WTC11 (cell line): Measurements from ENCODE around the gene SFTPA1.
A peak's percentile ranks its signal among the peaks of the same experiment; 100 is the strongest.

ENCODE experiments used
- E2F4 ChIP-seq: sonication (generic); formaldehyde crosslinking; IDR thresholded peaks from 2 replicates; pipeline ENCODE4 v1.8.1; 2022; ENCODE audit warnings: low read depth, mild to moderate bottlenecking, moderate library complexity, missing genetic modification reagents, borderline replicate concordance
- HMGXB4 ChIP-seq: sonication (generic); formaldehyde crosslinking; IDR thresholded peaks from 2 replicates; pipeline ENCODE4 v1.8.1; 2023; ENCODE audit warnings: mild to moderate bottlenecking, moderate library complexity, missing genetic modification reagents
- KAT7 ChIP-seq: sonication (generic); formaldehyde crosslinking; IDR thresholded peaks from 2 replicates; pipeline ENCODE4 v1.8.1; 2023; ENCODE audit warnings: missing genetic modification reagents, mild to moderate bottlenecking, borderline replicate concordance
- SP1 ChIP-seq: sonication (generic); formaldehyde crosslinking; conservative IDR thresholded peaks from 2 replicates; pipeline ENCODE4 v1.8.1; 2022; ENCODE audit warnings: missing genetic modification reagents
- TF ChIP-seq, protein P1 (sequence below): fragments of 200-600 bp; IDR thresholded peaks from 2 replicates; pipeline ENCODE4 v1.8.0; 2022; ENCODE audit warnings: antibody characterized with exemption
- TF ChIP-seq, protein P2 (sequence below): sonication (generic); formaldehyde crosslinking; IDR thresholded peaks from 2 replicates; pipeline ENCODE4 v1.8.1; 2022; ENCODE audit warnings: low read depth, missing genetic modification reagents, borderline replicate concordance

DNA sequence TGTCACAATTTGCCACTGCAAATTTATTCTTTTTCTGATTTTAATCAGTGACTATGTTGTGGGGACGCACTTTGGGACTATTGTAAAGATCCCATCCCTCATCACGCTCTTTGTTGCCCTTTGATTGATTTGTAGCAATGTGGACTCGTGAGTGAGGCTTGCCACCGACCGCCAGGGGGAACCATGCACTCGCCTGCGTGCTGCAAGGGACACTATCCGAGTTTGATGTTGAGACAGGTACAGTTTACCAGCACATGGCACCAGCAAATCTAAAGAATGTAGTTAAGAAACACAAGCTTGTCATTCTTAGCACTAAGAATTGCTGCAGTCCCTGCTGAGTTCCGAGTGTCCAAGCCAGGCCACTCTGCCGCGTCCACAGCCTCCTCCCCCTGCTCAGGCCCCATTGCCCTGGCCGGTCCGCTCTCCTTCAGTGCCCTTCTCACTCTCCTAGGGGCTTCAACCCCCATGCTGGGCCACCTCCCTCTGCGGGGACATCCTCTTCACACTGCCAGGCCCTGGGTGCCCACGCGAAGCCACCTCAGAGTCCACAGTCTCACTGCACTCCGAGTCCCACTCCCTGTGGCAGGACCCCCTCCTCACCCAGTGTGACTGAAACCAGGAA is 48.5 kb upstream of the SFTPA1 start:
- TF ChIP-seq, protein P1, sequence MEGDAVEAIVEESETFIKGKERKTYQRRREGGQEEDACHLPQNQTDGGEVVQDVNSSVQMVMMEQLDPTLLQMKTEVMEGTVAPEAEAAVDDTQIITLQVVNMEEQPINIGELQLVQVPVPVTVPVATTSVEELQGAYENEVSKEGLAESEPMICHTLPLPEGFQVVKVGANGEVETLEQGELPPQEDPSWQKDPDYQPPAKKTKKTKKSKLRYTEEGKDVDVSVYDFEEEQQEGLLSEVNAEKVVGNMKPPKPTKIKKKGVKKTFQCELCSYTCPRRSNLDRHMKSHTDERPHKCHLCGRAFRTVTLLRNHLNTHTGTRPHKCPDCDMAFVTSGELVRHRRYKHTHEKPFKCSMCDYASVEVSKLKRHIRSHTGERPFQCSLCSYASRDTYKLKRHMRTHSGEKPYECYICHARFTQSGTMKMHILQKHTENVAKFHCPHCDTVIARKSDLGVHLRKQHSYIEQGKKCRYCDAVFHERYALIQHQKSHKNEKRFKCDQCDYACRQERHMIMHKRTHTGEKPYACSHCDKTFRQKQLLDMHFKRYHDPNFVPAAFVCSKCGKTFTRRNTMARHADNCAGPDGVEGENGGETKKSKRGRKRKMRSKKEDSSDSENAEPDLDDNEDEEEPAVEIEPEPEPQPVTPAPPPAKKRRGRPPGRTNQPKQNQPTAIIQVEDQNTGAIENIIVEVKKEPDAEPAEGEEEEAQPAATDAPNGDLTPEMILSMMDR = peak; percentile 71
- TF ChIP-seq HMGXB4 (no peak), E2F4 (CRISPR knock-in tag) (no peak), KAT7 (CRISPR knock-in tag) (no peak), SP1 (CRISPR knock-in tag) (no peak)
- TF ChIP-seq, protein P2, sequence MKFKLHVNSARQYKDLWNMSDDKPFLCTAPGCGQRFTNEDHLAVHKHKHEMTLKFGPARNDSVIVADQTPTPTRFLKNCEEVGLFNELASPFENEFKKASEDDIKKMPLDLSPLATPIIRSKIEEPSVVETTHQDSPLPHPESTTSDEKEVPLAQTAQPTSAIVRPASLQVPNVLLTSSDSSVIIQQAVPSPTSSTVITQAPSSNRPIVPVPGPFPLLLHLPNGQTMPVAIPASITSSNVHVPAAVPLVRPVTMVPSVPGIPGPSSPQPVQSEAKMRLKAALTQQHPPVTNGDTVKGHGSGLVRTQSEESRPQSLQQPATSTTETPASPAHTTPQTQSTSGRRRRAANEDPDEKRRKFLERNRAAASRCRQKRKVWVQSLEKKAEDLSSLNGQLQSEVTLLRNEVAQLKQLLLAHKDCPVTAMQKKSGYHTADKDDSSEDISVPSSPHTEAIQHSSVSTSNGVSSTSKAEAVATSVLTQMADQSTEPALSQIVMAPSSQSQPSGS (CRISPR knock-in tag) = no peak
